ENCODE measurements around the gene ADAT2. TPM values are rescaled to one million over a fixed set of nuclear protein-coding genes. Genes with fewer than 3 reads are reported as not detected.

Gene ADAT2
- total and polyA plus RNA-seq, 2 of the 13 experiments (the other 11 are each of a cell fraction or from before 2014, with no cell fraction given), result 10.5 to 18.3 TPM

- Histone ChIP-seq H3K4me3 (replicated peaks in 1 of 3; ENCODE audit: insufficient read depth in 1 of 3, low read depth in 2 of 3, low read length in 3 of 3) (no peak overlapping the region), H3K79me2 (ENCODE audit: insufficient read depth, low read length) (no peaks in the 10 kb centered on the region), H3K27ac (ENCODE audit: extremely low read length, insufficient read depth, low read length) (no peak overlapping the region), H3K4me2 (ENCODE audit: low read depth, low read length) (no peak overlapping the region), H4K20me1 (ENCODE audit: insufficient read depth, low read length) (no peaks in the 10 kb centered on the region), H2AFZ (ENCODE audit: low read length) (no peak overlapping the region), H3K36me3 (replicated peaks in 1 of 2; ENCODE audit: control insufficient read depth in 1 of 2, insufficient read depth in 2 of 2, low read length in 2 of 2) (no peaks in the 10 kb centered on the region), H3K9me3 (ENCODE audit: low read length) (no peaks in the 10 kb centered on the region), H3K27me3 (ENCODE audit: control insufficient read depth in 1 of 2, insufficient read depth in 2 of 2, low read length in 2 of 2) (no peaks in the 10 kb centered on the region), H3K4me1 (ENCODE audit: insufficient read depth, low read length) (peaks cover 57% of the 10 kb centered on the region), H3K9ac (ENCODE audit: insufficient read depth, low read depth, low read length) (no peak overlapping the region)
- FAIRE-seq, result no peak
- ATAC-seq, result no peak
- WGBS (ENCODE audit: low lambda C conversion rate), result 100% methylated on average over 1 of the region's 1 CpG
- intact Hi-C loops (cut with micrococcal nuclease; ENCODE audit: unreplicated experiment), result loop anchor here (5.0 kb wide), 1 partner anchor 64 kb away; no protein-coding TSS in a partner anchor
- no peak for DNase-seq (ENCODE audit: low spot score)
- CTCF ChIA-PET (ENCODE audit: low intra/inter-chr PET ratio, low total read pairs), result no interaction called here
- in situ Hi-C loops (cut with HindIII; ENCODE audit: extremely low pct_ligation_motif_present, low pct_unique_long_range_greater_than_20kb), result no loop called here
- TF ChIP-seq ZNF432 (CRISPR knock-in tag; IDR thresholded peaks at IDR 0.05; ENCODE audit: borderline replicate concordance), result no peak
- TF ChIP-seq SOX6 (IDR thresholded peaks at IDR 0.05), result no peak
- TF ChIP-seq SOX6 (CRISPR knock-in tag; IDR thresholded peaks at IDR 0.05), result no peak
- TF ChIP-seq JUND (CRISPR knock-in tag; IDR thresholded peaks at IDR 0.05), result no peak
- TF ChIP-seq, protein P1, sequence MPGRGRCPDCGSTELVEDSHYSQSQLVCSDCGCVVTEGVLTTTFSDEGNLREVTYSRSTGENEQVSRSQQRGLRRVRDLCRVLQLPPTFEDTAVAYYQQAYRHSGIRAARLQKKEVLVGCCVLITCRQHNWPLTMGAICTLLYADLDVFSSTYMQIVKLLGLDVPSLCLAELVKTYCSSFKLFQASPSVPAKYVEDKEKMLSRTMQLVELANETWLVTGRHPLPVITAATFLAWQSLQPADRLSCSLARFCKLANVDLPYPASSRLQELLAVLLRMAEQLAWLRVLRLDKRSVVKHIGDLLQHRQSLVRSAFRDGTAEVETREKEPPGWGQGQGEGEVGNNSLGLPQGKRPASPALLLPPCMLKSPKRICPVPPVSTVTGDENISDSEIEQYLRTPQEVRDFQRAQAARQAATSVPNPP (CRISPR knock-in tag; IDR thresholded peaks at IDR 0.05), result no peak
- POLR2A ChIA-PET, result no interaction called here
- BruUV-seq (replicated peaks), result no TSS peak
Observed at GRCh38 chr6:143401068-143401446, 49.4 kb downstream of the ADAT2 start.

DNA sequence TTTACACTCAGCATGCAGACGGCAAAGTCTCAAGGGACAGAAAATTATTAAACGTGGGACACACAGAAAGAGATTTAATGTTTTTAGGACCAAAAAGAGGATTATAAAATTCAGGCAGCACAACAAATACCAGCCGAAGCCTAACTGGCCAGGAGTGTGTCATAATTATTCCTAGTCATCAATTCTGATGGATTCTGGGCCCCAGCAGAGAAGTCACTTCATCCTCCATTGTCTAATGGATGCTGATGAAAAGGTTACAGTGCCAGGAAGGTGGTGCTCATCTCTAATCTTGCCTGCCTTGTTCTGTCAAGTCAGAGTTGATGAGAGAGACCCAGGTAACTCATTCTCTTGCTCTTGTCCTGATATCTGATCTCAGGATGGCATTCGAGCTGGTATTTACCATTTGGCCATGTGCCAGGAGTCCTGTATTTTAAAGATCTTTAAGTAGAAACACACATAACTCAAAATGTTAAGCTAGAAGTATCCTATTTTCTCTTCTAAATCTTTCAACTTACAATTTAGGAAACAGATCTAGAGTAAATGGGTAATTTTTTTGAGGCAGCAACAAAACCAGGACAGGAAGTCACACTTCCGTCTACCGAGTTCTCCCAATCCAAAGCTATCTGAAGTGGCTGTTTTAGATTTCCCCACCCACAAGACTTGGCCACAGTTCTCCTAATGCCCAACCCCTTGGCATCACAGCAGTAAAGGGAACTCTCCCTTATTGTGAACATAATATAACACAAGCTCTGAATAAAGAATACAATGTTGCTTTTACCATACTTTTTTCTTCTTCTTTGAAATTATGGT is 50.0 kb downstream of the ADAT2 start:
- ATAC-seq (no peak), DNase-seq (ENCODE audit: low spot score) (peak; percentile 40), FAIRE-seq (no peak)
- Histone ChIP-seq H4K20me1 (ENCODE audit: insufficient read depth, low read length) (no peaks in the 10 kb centered on the region), H3K4me1 (ENCODE audit: insufficient read depth, low read length) (peaks cover 63% of the 10 kb centered on the region), H3K9me3 (ENCODE audit: low read length) (no peaks in the 10 kb centered on the region), H3K79me2 (ENCODE audit: insufficient read depth, low read length) (no peaks in the 10 kb centered on the region), H3K27me3 (ENCODE audit: control insufficient read depth in 1 of 2, insufficient read depth in 2 of 2, low read length in 2 of 2) (no peaks in the 10 kb centered on the region), H3K9ac (ENCODE audit: insufficient read depth, low read depth, low read length) (no peak overlapping the region), H3K4me2 (ENCODE audit: low read depth, low read length) (no peak overlapping the region), H3K4me3 (replicated peaks in 1 of 3; ENCODE audit: insufficient read depth in 1 of 3, low read depth in 2 of 3, low read length in 3 of 3) (no peak overlapping the region), H2AFZ (ENCODE audit: low read length) (no peak overlapping the region), H3K27ac (ENCODE audit: extremely low read length, insufficient read depth, low read length) (no peak overlapping the region), H3K36me3 (replicated peaks in 1 of 2; ENCODE audit: control insufficient read depth in 1 of 2, insufficient read depth in 2 of 2, low read length in 2 of 2) (no peaks in the 10 kb centered on the region)
- 81% methylated on average over 6 of the region's 6 CpGs for WGBS (ENCODE audit: low lambda C conversion rate)
- POLR2A ChIA-PET, result no interaction called here
- CTCF ChIA-PET (ENCODE audit: low intra/inter-chr PET ratio, low total read pairs), result no interaction called here
- intact Hi-C loops (cut with micrococcal nuclease; ENCODE audit: unreplicated experiment) (loop anchor here (5.0 kb wide), 1 partner anchor 63 kb away; no protein-coding TSS in a partner anchor), in situ Hi-C loops (cut with HindIII; ENCODE audit: extremely low pct_ligation_motif_present, low pct_unique_long_range_greater_than_20kb) (no loop called here)
- BruUV-seq (replicated peaks), result no TSS peak
- TF ChIP-seq ZHX2 (IDR thresholded peaks at IDR 0.05; ENCODE audit: low read depth), result no peak
- no peak for TF ChIP-seq ZHX2 (CRISPR knock-in tag; IDR thresholded peaks at IDR 0.05; ENCODE audit: borderline replicate concordance)
- TF ChIP-seq ZNF543 (CRISPR knock-in tag; IDR thresholded peaks at IDR 0.05), result no peak
- TF ChIP-seq STAG1 (CRISPR knock-in tag; IDR thresholded peaks at IDR 0.05), result no peak
- no peak for TF ChIP-seq ATF1 (CRISPR knock-in tag; IDR thresholded peaks at IDR 0.05)
